ENCODE data around the gene SLC6A19.
"Not testable (repeated sequence)": the region's sequence is repeated elsewhere in the genome, so short reads cannot be mapped to it uniquely, and the experiment has no call there.

The SLC6A19 gene

DNA sequence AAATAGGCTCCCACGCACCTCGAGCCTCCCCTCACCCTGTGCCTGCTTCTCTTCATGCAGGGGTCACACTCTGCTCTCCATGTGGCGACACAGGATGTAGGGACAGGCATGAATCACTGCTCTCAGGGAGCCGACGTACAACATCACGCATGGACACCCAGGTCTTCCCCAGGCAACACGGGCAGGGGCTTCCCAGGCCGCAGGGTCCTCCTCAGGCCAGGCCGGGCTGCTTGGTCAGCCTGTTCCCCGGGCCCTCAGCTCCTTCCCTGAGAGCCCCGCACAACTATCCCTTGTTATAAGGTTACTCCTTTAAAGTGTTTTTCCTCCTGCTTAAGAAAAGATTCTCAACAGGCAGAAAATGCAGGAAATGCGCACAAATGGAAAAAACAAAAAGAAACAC is 24.8 kb downstream of the SLC6A19 start:
- DNase-seq = no peak

DNA sequence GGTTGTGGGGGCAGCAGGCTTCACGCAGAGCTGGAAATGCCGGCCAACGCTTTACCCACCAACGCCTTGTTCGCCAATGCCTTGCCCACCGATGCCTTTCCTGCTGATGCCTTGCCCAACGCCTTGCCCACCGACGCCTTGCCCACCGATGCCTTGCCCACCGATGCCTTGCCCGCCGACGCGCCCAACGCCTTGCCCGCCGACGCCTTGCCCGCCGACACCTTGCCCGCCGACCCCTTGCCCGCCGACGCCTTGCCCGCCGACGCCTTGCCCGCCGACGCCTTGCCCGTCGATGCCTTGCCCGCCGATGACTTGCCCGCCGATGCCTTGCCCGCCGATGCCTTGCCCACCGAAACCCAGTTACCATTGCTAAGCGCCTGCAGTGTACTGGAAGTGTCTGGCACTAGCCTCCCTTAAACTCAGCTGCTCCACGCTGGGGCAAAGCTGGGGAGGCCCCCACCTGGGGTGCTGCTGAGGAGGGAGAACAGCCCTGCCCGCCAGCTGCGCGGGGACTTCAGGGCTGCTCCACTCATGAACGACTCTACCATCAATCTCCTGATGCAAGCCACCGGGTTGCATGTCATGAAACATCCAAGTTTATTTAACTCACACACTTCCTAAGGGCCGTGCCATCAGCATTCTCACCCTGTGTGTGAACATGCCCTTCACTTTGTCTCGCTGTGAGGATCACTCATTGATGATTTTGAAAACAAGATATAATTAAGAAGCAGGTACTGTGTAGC is 25.6 kb downstream of the SLC6A19 start:
- DNase-seq = no peak

DNA sequence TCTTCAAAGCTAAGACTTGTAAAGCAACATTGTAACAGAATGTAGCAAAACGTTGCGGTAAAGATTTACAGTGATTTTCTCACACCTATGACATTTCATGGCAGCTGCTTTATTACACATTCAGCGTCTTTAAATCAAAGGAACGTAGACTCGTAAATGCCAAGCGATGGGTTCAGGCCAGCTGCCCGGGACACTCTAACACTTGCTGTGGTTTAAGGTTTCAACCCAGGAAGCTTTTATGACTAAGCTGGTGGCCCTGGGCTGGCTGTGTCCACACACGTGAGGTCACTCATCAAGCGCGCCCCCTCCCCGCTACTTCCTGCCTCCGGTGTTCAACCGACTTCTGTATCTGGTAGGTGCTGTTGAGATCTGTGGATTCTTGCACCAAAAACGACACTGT is 26.3 kb downstream of the SLC6A19 start:
- peak; percentile 94 for DNase-seq

DNA sequence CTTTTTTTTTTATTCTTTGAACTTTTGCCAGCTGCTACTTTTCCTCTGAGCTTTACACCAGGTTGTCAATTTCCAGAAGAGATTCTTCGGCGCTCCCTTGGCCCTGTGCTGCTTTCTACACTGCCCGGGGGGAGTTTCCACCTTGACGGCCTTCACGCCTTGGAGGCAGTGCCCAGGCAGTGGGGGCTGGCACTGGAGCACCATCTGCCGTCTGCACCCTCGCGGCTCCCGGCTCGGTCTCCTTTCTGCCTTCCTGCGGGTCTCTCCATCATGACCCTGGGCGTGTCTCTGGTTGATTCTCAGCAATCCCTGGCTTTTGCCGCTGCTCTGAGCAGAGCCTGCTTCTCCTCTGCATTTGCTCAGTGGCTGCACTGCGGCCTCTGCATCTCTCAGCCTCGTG is 26.7 kb downstream of the SLC6A19 start:
- DNase-seq = peak; percentile 62

DNA sequence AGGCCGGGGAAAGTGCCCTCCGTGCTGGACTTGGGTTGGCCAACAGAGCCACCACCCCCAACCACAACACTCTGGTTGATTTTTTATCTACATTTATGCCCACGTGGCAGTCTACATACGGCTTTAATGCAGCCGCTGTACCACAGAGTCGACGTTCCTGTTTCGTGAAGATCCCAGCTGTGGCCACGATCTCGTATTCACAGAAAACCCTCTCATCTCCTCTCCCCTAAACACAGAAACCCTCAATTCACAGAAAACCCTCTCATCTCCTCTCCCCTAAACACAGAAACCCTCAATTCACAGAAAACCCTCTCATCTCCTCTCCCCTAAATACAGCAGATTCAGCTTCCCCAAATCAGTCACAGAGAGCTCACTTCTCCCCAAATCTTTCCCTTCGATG is 27.6 kb downstream of the SLC6A19 start:
- not testable (repeated sequence) for DNase-seq

DNA sequence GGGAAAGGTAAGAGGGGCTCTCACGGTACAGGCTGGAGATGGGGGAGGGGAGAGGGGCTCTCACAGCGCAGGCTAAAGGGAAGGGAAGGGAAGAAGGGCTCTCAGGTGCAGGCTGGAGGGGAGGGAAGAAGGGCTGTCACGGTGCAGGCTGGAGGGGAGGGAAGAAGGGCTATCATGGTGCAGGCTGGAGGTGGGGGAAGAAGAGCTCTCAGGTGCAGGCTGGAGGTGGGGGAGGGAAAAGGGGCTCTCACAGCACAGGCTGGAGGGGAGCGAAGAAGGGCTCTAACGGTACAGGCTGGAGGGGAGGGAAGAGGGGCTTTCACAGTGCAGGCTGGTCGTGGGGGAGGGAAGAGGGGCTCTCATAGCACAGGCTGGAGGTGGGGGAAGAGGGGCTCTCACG is 28.4 kb downstream of the SLC6A19 start:
- no peak for DNase-seq

DNA sequence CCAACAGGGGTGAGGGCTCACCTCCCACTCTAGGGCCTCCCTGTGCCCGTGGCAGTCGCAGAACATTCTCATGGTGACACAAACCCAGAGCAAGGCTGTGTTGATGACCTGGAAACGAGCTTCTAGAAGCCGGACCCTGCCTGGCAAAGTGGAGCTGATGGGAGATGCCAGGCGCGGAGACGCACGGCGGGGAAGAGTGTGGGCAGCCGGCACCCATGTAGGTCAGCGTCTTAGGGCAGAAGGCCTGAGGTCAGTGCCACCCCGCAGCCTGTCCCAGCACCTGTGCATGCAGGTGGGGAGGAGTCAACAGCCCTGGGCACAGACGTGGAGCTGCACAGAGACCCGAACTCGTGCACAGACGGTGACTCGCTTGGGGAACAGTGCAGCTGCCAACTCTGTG is 29.2 kb downstream of the SLC6A19 start:
- no peak for DNase-seq

DNA sequence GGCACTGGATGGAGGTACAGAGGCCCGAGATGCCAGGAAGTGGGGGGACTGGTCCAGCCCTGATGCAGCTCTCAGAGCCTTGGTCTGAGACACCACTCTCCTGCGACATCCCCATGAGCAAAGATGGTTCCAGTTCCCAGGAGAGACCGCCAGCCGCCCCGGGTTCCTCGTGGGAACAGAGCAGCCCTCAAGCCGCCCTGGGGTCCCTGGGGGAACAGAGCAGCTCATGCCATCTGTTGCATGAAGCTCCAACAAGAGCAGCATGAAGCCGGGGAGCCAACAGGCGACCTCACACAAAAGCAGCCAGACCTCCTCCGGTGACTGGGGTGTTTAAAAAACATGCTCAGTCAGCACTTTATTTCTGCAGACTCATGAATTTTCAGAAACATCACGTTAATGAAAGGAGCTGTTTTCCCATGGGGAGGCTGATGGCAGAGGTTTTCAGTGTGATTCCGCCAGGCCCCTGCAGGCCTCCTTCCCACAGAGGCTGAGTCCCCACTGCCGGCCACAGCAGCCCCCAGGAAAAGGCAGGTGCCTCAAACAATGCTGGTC is 30.0 kb downstream of the SLC6A19 start:
- DNase-seq = no peak

DNA sequence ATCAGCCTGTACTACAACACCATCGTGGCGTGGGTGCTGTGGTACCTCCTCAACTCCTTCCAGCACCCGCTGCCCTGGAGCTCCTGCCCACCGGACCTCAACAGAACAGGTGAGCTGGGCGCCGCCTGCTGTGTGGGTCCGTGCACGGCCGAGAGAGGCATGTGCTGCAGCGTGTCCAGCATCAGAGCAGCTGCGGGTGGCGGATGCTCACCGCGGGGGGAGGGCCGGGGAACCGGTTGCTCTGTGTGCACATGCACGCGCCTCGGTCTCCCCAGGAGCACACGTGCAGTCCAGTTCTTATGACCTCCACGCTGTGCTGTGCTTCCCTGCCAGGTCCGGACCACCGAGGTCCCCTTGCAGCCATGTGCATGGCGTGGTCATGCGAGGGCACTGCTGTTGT is 31.4 kb downstream of the SLC6A19 start:
- no peak for DNase-seq

DNA sequence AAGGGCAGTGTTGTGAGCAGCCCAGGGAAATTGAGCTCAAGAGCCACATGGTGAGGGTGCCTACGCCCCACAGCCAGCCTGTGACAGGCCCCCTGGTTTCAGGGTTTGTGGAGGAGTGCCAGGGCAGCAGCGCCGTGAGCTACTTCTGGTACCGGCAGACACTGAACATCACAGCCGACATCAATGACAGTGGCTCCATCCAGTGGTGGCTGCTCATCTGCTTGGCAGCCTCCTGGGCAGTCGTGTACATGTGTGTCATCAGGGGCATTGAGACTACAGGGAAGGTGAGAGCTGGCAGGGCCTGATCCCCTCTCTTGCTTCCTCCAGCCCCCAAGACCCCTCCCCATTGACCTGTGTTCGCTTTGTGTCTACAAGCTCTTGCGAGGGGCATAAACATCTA is 34.0 kb downstream of the SLC6A19 start:
- DNase-seq = peak; percentile 14

DNA sequence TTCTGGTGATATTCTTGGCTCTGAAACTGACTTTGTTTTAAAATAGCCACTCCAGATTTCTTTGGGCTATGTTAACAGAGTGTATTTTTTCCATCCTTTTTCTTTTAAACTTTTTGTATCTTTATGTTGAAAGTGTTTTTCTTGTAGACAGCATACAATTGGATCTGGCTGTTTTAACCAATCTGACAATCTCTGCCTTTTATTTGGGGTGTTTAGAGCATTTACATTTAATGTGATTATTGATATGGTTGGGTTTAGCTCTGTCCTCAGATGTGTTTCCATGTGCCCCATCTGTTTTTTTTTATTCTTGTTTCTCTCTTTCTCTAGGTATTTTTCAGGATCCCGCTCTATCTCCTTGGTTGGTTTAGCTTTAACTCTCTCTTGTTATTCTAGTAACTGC is 34.4 kb downstream of the SLC6A19 start:
- DNase-seq = no peak

DNA sequence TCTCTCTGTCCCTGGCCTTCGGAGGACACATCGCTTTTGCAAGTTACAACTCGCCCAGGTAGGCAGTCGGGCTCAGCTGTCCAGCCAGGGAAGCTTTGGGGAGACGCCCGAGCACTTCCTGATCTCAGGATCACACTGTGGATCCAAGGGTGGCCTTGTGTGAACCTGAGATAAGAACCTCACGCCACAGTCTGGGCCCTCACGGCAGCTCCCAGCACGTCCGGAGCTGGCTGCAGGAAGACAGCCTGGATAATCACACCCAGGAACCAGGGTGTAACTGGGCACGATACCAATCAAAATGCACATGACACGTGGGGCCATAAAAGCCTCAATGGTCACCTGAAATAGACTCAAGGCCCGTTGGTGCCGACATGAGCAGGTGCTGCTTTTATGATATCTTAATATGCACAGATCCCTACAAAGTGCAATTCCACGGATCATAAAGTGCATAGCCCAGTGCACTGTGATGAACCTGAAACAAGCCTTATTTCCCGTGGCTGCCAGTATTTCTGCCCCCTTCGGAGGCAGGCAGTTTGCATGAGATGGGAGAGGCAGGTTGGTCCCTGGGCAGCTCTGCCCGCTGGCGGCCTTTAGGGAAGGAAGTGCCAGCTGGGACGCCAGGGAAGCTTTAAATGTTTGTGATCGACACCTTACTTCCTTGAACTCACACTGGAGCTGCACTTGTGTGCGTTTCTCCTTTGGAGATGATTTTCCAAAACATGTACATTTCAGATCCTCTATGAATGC is 38.3 kb downstream of the SLC6A19 start:
- DNase-seq = no peak

DNA sequence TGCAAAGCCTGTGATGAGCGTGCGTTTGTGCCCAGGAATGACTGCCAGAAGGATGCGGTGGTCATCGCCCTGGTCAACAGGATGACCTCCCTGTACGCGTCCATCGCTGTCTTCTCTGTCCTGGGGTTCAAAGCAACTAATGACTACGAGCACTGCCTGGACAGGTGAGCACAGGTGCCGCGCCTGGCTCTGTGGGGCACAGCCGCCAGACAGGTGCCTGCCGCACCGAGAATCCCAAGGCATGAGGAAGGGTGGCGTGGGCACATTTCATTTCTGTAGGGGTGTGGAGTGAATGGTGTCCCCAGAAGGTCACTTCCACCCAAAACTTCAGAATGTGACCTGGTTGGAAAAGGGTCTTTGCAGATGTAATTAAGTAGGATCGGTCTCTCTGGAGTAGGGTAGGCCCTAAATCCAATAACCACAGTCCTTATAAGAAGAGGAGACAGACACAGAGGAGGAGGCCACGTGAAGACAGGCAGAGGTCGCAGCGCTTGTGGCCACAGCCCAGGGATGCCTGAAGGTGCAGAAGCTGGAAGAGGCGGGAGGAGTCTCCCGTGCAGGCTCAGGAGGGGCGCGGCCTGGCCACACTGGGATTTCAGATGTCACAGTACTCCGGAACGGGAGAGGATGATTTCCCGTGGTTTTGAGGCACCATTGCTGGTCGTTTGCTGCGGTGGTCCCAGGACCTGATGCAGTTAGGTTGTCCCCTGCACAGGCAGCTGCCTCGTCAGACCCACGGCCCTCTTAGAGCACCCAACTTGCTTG is 39.3 kb downstream of the SLC6A19 start:
- no peak for DNase-seq

DNA sequence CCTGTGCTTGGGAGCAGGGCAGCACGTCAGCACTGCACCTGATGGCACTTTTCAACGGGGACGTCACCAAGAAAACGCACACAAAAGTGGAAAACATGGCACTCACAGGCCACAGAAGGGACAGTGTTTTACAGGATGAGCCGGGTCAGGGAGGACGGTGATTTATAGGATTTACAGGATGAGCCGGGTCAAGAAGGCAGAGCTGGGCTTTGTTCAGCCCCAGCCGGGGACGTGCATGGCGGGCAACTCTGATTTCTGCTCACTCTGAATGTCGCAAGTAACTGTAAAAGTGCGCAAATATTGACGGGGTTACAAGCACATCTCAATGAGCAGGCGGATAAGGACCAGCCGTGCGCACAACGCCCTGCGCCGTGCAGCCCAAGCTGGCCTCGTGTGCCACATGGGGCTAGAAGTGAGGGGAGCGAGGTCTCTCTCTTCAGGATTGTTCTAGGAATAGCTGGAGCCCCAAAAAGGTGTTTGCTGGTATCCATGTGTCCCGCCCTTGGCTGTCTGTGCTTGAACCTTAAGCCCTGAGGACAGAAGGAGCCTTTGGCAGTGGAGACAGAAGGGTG is 40.2 kb downstream of the SLC6A19 start:
- DNase-seq = no peak

DNA sequence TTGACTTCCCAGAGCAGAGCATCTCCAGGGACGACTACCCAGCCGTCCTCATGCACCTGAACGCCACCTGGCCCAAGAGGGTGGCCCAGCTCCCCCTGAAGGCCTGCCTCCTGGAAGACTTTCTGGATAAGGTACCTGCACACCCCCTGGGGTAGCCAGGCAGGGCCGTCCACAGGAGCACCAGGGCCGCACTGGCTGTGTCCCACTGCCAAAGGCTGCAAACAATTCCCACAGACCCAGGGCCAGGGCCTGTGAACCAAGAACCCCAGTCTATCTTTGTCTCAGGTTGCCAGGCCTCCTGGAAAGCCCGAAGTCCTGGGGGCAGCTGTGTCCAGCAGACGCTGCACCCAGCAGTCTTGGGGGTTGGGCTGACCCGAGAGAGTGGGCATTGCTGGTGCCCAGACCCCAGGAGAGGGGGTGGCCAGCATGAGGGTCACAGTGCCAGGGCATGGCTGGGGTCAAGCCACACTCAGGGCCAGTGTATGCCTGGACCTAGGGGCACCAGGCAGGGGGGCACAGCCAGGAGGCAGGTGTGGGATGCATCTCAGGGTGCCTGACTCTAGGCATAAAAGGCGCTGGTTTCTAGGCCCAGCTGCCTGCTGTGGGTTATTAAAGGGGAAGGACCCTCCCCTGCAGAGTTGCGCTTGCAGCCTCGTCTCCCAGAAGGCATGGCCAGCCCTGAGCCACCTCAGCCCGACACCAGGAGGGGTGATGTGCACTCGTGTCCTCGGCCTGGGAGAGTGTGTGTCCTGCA is 41.5 kb downstream of the SLC6A19 start:
- DNase-seq = no peak

DNA sequence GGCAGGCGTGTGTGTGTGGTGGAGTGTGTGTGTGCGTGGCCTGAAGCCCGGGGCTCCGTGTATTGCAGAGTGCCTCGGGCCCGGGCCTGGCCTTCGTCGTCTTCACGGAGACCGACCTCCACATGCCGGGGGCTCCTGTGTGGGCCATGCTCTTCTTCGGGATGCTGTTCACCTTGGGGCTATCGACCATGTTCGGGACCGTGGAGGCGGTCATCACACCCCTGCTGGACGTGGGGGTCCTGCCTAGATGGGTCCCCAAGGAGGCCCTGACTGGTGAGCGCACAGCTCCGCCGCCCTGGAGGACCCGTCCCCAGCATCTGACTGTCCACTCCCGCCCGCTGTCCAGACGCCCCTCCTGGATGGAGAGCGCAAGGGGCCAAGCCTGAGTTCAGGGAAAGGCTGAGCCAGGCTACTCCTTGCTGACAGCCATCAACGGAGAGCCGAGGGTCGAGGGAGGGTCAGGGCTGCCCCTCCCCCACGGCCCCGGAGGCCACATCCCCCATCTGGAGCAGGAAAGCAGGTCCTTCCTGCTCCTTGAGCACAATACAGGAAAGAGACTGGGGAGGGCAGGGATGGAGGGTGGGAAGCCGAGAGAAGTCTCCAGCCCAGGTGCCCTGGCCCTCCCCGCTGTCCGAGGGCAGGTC is 42.2 kb downstream of the SLC6A19 start:
- no peak for DNase-seq

DNA sequence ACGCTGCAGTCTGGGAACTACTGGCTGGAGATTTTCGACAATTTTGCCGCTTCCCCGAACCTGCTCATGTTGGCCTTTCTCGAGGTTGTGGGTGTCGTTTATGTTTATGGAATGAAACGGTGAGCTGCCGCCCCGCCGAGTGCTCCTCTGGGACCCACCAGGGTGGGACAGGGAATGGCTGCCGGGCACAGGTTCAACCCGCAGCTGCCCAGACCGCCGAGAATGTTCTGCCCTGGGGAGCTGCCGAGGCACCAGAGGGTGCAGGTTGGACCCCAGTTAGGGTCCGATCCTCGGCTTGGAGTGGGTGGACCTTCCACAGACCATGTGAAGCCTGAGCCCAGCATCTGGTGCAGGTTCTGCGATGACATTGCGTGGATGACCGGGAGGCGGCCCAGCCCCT is 42.9 kb downstream of the SLC6A19 start:
- DNase-seq = no peak

DNA sequence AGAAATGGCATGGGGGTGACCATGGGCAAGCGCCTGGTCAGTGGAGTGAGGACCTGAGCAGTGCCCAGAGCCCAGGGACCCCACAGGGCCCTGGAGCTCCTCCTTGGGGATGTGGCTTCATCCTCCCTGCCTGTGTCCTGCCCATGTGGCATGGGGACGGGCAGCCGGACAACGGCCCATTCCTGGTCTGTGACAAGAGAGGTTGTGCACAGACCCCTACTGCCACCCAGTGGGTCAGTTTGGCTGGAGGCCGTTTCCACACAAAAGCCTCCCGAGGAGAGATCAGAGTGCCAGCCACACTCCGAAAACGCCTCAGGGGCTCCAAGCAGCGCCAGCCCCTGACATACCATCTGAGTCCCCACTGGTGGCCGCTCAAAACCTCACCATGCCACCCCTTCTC is 43.6 kb downstream of the SLC6A19 start:
- DNase-seq = no peak

DNA sequence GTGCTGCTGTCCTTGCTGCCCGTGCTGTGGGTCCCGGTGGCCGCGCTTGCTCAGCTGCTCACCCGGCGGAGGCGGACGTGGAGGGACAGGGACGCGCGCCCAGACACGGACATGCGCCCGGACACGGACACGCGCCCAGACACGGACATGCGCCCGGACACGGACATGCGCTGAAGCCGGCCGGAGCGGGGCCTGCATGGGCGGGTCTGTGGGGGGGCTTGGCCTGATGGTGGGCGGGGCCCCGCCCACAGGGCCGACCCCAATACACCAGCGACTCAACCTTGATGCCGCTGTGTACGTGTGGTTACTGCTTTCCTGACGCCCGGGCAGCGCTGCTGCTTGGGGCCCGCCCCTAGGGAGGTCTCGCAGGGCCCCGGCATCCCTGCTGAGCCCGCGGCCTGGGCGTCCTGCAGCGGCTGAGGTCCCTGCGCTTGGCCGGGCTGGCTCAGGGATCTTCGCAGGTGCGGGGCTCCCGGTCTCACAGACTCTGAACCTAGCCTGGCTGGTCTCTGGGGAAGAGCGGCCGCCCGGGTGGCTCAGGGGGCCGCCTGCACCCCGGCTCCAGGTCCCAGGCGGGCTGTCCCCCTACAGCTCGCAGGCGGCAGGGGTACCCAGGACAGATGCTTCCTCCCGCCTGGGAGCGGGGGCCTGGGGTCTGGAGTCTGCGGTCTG is 44.6 kb downstream of the SLC6A19 start:
- no peak for DNase-seq

DNA sequence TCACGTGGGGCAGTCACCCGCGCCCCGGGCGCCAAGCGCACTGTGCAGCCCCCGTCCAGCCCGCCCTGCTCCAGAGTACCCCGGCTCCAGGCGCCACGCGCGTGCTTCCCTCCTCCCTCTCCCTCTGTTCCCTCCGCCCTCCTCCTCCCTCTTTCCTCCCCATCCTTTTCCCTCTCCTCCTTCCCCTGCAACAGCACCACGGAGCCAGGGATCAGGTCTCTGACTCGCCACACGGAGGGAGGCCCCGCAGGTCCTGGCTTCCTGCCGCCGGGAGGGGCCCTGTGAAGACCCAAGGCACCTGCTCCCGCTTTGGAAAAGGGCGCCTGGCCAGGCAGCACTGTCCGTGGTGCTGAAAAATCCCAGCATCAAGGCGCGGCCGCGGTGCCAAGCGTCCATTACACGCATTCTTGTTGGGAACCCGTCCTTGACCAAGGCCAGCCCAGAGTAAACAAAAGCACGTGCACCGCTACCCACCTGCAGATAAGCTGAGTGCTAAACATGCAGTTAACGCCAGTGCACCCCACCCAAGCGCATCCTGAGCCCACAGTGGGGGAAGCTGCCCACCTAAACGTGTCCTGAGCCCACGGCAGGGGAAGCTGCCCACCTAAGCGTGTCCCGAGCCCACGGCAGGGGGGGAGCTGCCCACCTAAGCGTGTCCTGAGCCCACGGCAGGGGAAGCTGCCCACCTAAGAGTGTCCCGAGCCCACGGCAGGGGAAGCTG is 45.5 kb downstream of the SLC6A19 start:
- DNase-seq = no peak

DNA sequence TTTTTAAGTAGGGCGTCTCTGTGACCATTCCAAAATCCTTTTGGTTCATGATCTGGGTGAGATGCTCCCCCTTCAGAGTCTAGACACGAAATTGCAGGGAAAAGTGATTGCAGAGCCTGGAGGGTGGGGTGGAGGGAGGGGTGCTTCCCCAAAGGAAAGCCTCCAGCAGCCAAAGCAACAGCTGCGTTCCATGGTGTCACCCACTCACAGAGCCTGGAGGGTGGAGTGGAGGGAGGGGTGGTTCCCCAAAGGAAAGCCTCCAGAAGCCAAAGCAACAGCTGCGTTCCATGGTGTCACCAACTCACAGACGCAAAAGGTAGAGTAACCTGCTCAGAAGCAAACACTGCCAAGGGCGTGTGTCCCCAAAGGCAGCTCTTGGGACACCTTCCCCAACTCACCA is 46.4 kb downstream of the SLC6A19 start:
- DNase-seq = no peak
